Lower lobe of right lung (tissue), 2 donors: ENCODE data around the gene E2F3. TPM values are rescaled to one million over a fixed set of nuclear protein-coding genes. Genes with fewer than 3 reads are reported as not detected.

ENCODE experiments used
- ATAC-seq, 2 donors: fragments of 200-7000 bp; cut with Tn5 transposase; one replicate each; pipeline ENCODE4 v1.9.1; 2020 to 2022; ENCODE audit warnings: mild to moderate bottlenecking in 2 of 2, moderate library complexity in 2 of 2
- DNase-seq: peaks from one replicate; pipeline ENCODE4 v3.0.0-alpha.2; 2020
- H3K27ac ChIP-seq: fragments of 200-600 bp; one replicate; pipeline ENCODE4 v1.8.0; 2022
- H3K27me3 ChIP-seq: fragments of 200-600 bp; one replicate; pipeline ENCODE4 v1.8.0; 2022; ENCODE audit warnings: low read depth
- H3K36me3 ChIP-seq: fragments of 200-600 bp; one replicate; pipeline ENCODE4 v1.8.0; 2022; ENCODE audit warnings: mild to moderate bottlenecking
- H3K4me1 ChIP-seq: fragments of 200-600 bp; one replicate; pipeline ENCODE4 v1.8.0; 2022
- H3K4me3 ChIP-seq: fragments of 200-600 bp; one replicate; pipeline ENCODE4 v1.8.0; 2022; ENCODE audit warnings: mild to moderate bottlenecking
- H3K9me3 ChIP-seq: fragments of 200-600 bp; one replicate; pipeline ENCODE4 v1.8.0; 2022
- CTCF ChIP-seq: fragments of 200-600 bp; IDR thresholded peaks from one replicate; pipeline ENCODE4 v1.8.0; 2022; ENCODE audit warnings: antibody characterized with exemption, mild to moderate bottlenecking
- intact Hi-C: fragments of 100-400 bp; cut with DNase I; formaldehyde crosslinking; loops from one replicate; pipeline ENCODE4 v1.11.0; 2022
- total RNA-seq: library from RNA; stranded (reverse); fragmentation: NEBNext Ultra II Directional; extraction: Animal tissue kit (Norgen Biotek cat#: 25700); gene quantifications from one replicate; pipeline ENCODE4 v1.2.1, GENCODE V29; 2021
- donor health status: DM: no; HTN: yes; CAD: no; lungs with severe emphysema.

E2F3 gene
- total RNA-seq, 1 donor from 2014 or later: 9.8 TPM

GRCh38 chr6:20472748-20473147, 71.1 kb downstream of the E2F3 start:
- DNase-seq (no peak), ATAC-seq (no peak)
- Histone ChIP-seq H3K4me3 (no peak overlapping the region), H3K27me3 (no peaks in the 10 kb centered on the region), H3K36me3 (no peaks in the 10 kb centered on the region), H3K27ac (no peak overlapping the region), H3K4me1 (no peaks in the 10 kb centered on the region), H3K9me3 (no peaks in the 10 kb centered on the region)
- intact Hi-C loops: no loop called here
- TF ChIP-seq CTCF: no peak

DNA sequence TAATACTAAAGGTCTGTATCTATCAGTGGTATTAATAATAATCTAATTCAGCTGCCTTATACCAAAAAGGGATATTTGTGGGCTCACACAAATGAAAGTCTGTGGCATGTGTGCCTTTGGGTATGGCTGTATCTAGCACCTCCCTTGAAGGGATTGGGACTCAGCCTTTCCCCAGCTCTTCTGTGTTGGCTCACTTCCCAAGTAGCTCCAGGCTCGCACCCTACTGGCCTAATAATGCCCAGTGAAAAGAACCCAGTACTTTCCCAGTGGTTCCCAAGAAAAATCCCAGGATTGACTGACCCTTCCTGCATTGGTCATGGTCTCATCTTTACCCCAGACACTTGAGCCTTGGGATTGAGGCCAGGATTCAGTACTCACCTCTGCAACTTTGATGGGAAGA, 71.8 kb downstream of the E2F3 start:
- Histone ChIP-seq H3K4me3 (no peak overlapping the region), H3K27ac (no peak overlapping the region), H3K27me3 (no peaks in the 10 kb centered on the region), H3K36me3 (no peaks in the 10 kb centered on the region), H3K9me3 (no peaks in the 10 kb centered on the region), H3K4me1 (no peaks in the 10 kb centered on the region)
- DNase-seq (no peak), ATAC-seq (no peak)
- intact Hi-C loops: no loop called here
- TF ChIP-seq CTCF: no peak

GRCh38 chr6:20474874-20475542, 73.3 kb downstream of the E2F3 start:
- H3K36me3 ChIP-seq: no peaks in the 10 kb centered on the region
- H3K27ac ChIP-seq: no peak overlapping the region
- H3K9me3 ChIP-seq: no peaks in the 10 kb centered on the region
- intact Hi-C loops: no loop called here
- no peaks in the 10 kb centered on the region for H3K27me3 ChIP-seq
- TF ChIP-seq CTCF: no peak
- DNase-seq: no peak
- no peak for ATAC-seq
- no peak overlapping the region for H3K4me3 ChIP-seq
- H3K4me1 ChIP-seq: no peaks in the 10 kb centered on the region

GRCh38 chr6:20476501-20477043, 74.9 kb downstream of the E2F3 start:
- ATAC-seq: no peak
- intact Hi-C loops: no loop called here
- Histone ChIP-seq H3K4me1 (no peaks in the 10 kb centered on the region), H3K9me3 (no peaks in the 10 kb centered on the region), H3K27ac (no peak overlapping the region), H3K4me3 (no peak overlapping the region), H3K36me3 (peaks cover 5% of the 10 kb centered on the region), H3K27me3 (no peaks in the 10 kb centered on the region)
- no peak for TF ChIP-seq CTCF
- DNase-seq: no peak

DNA sequence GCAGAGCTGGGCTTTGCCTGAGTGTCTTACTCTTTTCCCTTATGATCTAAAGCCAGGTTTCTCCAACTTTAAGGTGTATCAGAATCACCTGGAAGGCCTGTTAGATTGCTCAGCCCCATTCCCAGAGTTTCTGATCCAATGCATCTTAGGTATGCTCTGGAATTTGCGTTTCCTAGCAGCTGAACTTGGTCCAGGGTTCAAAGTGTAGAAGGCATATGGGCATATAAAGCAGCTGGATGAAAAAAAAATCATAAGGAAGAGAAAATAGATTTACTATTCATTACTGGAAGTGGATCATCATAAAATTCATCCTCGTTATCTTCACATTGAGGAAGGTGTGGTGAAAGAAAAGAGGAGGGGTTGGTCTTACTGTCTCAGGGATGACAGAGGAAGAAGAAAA, 75.8 kb downstream of the E2F3 start:
- intact Hi-C loops: no loop called here
- Histone ChIP-seq H3K9me3 (no peaks in the 10 kb centered on the region), H3K36me3 (peaks cover 9% of the 10 kb centered on the region), H3K27ac (no peak overlapping the region), H3K27me3 (no peaks in the 10 kb centered on the region), H3K4me1 (no peaks in the 10 kb centered on the region), H3K4me3 (no peak overlapping the region)
- DNase-seq (no peak), ATAC-seq (no peak)
- TF ChIP-seq CTCF: no peak
